Subcutaneous abdominal adipose tissue (tissue), 5 donors: ENCODE results near the gene NCAPD2.

Source experiments
- H3K27ac ChIP-seq: one replicate; pipeline ENCODE4 v1.7.0; 2013; ENCODE audit warnings: low read depth, mild to moderate bottlenecking, inconsistent platforms, low read length, moderate library complexity
- H3K27me3 ChIP-seq, 5 donors: one replicate each; pipeline ENCODE4 v1.7.0; 2013; ENCODE audit warnings: low read length in 5 of 5, inconsistent platforms in 1 of 5; ENCODE audit not compliant: control insufficient read depth in 5 of 5, insufficient read depth in 4 of 5
- H3K36me3 ChIP-seq, 5 donors: one replicate each; pipeline ENCODE4 v1.7.0; 2013; ENCODE audit warnings: low read length in 5 of 5; ENCODE audit not compliant: control insufficient read depth in 5 of 5, insufficient read depth in 5 of 5
- H3K4me1 ChIP-seq, 5 donors: one replicate each; pipeline ENCODE4 v1.7.0; 2013; ENCODE audit warnings: low read length in 5 of 5, mild to moderate bottlenecking in 3 of 5, moderate library complexity in 1 of 5; ENCODE audit not compliant: control insufficient read depth in 5 of 5, insufficient read depth in 5 of 5
- H3K4me3 ChIP-seq, 5 donors: one replicate each; pipeline ENCODE4 v1.7.0; 2013; ENCODE audit warnings: low read length in 5 of 5, low read depth in 1 of 5
- H3K9ac ChIP-seq, 5 donors: one replicate each; pipeline ENCODE4 v1.7.0; 2013; ENCODE audit warnings: low read length in 5 of 5, mild to moderate bottlenecking in 4 of 5, moderate library complexity in 3 of 5
- H3K9me3 ChIP-seq, 5 donors: one replicate each; pipeline ENCODE4 v1.7.0; 2013; ENCODE audit warnings: low read length in 5 of 5; ENCODE audit not compliant: control insufficient read depth in 5 of 5
- donor health status: healthy.
- donor health status: healthy.
- donor health status: healthy.
- donor health status: healthy.
- donor health status: healthy.

The NCAPD2 gene

GRCh38 chr12:6539314-6539682 lies 45.4 kb downstream of the NCAPD2 start:
- no peak overlapping the region for H3K4me3 ChIP-seq
- no peaks in the 10 kb centered on the region for H3K9me3 ChIP-seq
- H3K4me1 ChIP-seq: peaks cover 7 to 47% (median 41%) of the 10 kb centered on the region in 5 donors
- H3K36me3 ChIP-seq: peaks cover 0 to 71% (median 51%) of the 10 kb centered on the region in 5 donors
- H3K27ac ChIP-seq: no peak overlapping the region
- no peaks in the 10 kb centered on the region for H3K27me3 ChIP-seq
- no peak overlapping the region for H3K9ac ChIP-seq

- Histone ChIP-seq H3K4me3 (no peak overlapping the region), H3K36me3 (peaks cover 0 to 75% (median 55%) of the 10 kb centered on the region in 5 donors), H3K27ac (no peak overlapping the region), H3K9ac (no peak overlapping the region), H3K9me3 (no peaks in the 10 kb centered on the region), H3K27me3 (no peaks in the 10 kb centered on the region), H3K4me1 (peaks cover 7 to 45% (median 41%) of the 10 kb centered on the region in 5 donors)
These were observed 45.8 kb downstream of the NCAPD2 start for GRCh38 chr12:6539707-6540134.

- no peaks in the 10 kb centered on the region for H3K9me3 ChIP-seq
- H3K4me1 ChIP-seq: peaks cover 7 to 41% (median 35%) of the 10 kb centered on the region in 5 donors
- H3K27me3 ChIP-seq: no peaks in the 10 kb centered on the region
- H3K27ac ChIP-seq: no peak overlapping the region
- peak overlapping the region in 1 of 5 donors; percentile 4 for H3K4me3 ChIP-seq
- peaks cover 0 to 77% (median 56%) of the 10 kb centered on the region in 5 donors for H3K36me3 ChIP-seq
- H3K9ac ChIP-seq: no peak overlapping the region
These were observed 46.4 kb downstream of the NCAPD2 start for GRCh38 chr12:6540181-6540877.

GRCh38 chr12:6541371-6542165 lies 47.7 kb downstream of the NCAPD2 start:
- H3K27ac ChIP-seq: no peak overlapping the region
- H3K36me3 ChIP-seq: peaks cover 0 to 81% (median 58%) of the 10 kb centered on the region in 5 donors
- peaks cover 2 to 29% (median 22%) of the 10 kb centered on the region in 5 donors for H3K4me1 ChIP-seq
- H3K27me3 ChIP-seq: no peaks in the 10 kb centered on the region
- no peak overlapping the region for H3K9ac ChIP-seq
- no peaks in the 10 kb centered on the region for H3K9me3 ChIP-seq
- H3K4me3 ChIP-seq: no peak overlapping the region

GRCh38 chr12:6542209-6543009 lies 48.5 kb downstream of the NCAPD2 start:
- H3K4me1 ChIP-seq: peaks cover 2 to 24% (median 21%) of the 10 kb centered on the region in 5 donors
- peaks cover 2 to 81% (median 53%) of the 10 kb centered on the region in 5 donors for H3K36me3 ChIP-seq
- H3K9ac ChIP-seq: no peak overlapping the region
- no peak overlapping the region for H3K27ac ChIP-seq
- H3K27me3 ChIP-seq: no peaks in the 10 kb centered on the region
- no peaks in the 10 kb centered on the region for H3K9me3 ChIP-seq
- no peak overlapping the region for H3K4me3 ChIP-seq

- H3K4me3 ChIP-seq: no peak overlapping the region
- no peaks in the 10 kb centered on the region for H3K9me3 ChIP-seq
- H3K27me3 ChIP-seq: no peaks in the 10 kb centered on the region
- peaks cover 3 to 42% (median 31%) of the 10 kb centered on the region in 5 donors for H3K4me1 ChIP-seq
- H3K9ac ChIP-seq: no peak overlapping the region
- H3K36me3 ChIP-seq: peaks cover 2 to 85% (median 57%) of the 10 kb centered on the region in 5 donors
- no peak overlapping the region for H3K27ac ChIP-seq
These were observed 52.1 kb downstream of the NCAPD2 start for GRCh38 chr12:6546016-6546415.

- no peak overlapping the region for H3K9ac ChIP-seq
- no peak overlapping the region for H3K27ac ChIP-seq
- H3K27me3 ChIP-seq: no peaks in the 10 kb centered on the region
These were observed 53.7 kb downstream of the NCAPD2 start for GRCh38 chr12:6547566-6547965.

GRCh38 chr12:6547987-6548386 lies 54.1 kb downstream of the NCAPD2 start:
- Histone ChIP-seq H3K4me1 (peaks cover 7 to 53% (median 44%) of the 10 kb centered on the region in 5 donors), H3K4me3 (no peak overlapping the region), H3K36me3 (peaks cover 2 to 66% (median 51%) of the 10 kb centered on the region in 5 donors), H3K9me3 (no peaks in the 10 kb centered on the region), H3K9ac (no peak overlapping the region), H3K27me3 (no peaks in the 10 kb centered on the region), H3K27ac (no peak overlapping the region)

More at GRCh38 chr12:6547566-6547965, 53.7 kb downstream of the NCAPD2 start:
- H3K4me3 ChIP-seq: no peak overlapping the region
- H3K9me3 ChIP-seq: no peaks in the 10 kb centered on the region
- H3K36me3 ChIP-seq: peaks cover 2 to 70% (median 55%) of the 10 kb centered on the region in 5 donors
- H3K4me1 ChIP-seq: peaks cover 5 to 49% (median 40%) of the 10 kb centered on the region in 5 donors

- H3K9me3 ChIP-seq: no peaks in the 10 kb centered on the region
- H3K27me3 ChIP-seq: no peaks in the 10 kb centered on the region
- peak overlapping the region in 1 of 5 donors; percentile 2 for H3K4me3 ChIP-seq
- peaks cover 2 to 62% (median 48%) of the 10 kb centered on the region in 5 donors for H3K36me3 ChIP-seq
- peaks cover 7 to 59% (median 50%) of the 10 kb centered on the region in 5 donors for H3K4me1 ChIP-seq
- no peak overlapping the region for H3K27ac ChIP-seq
- H3K9ac ChIP-seq: no peak overlapping the region
These were observed 54.7 kb downstream of the NCAPD2 start for GRCh38 chr12:6548556-6548955.
